Gastrocnemius medialis (tissue), 4 donors: ENCODE data around the gene SCUBE1.

ENCODE experiments used
- POLR2A ChIP-seq, 2 donors: fragments of 450-650 bp; IDR thresholded peaks; one replicate each; pipeline ENCODE4 v1.6.1; 2017; ENCODE audit warnings: antibody characterized with exemption in 2 of 2, mild to moderate bottlenecking in 2 of 2, moderate library complexity in 2 of 2
- TF ChIP-seq, protein P1 (sequence below), 5 experiments: fragments of 450-650 bp in 3 of 5; fragments of 200-600 bp in 2 of 5; sonication (generic) in 2 of 5; IDR thresholded peaks in 4 of 5; conservative IDR thresholded peaks in 1 of 5; 1 replicate in 4 of 5; 2 replicates in 1 of 5; pipeline ENCODE4 v1.5.1; 2016 to 2019; ENCODE audit warnings: antibody characterized with exemption in 5 of 5, mild to moderate bottlenecking in 3 of 5, moderate library complexity in 3 of 5

- TF ChIP-seq, protein P1, sequence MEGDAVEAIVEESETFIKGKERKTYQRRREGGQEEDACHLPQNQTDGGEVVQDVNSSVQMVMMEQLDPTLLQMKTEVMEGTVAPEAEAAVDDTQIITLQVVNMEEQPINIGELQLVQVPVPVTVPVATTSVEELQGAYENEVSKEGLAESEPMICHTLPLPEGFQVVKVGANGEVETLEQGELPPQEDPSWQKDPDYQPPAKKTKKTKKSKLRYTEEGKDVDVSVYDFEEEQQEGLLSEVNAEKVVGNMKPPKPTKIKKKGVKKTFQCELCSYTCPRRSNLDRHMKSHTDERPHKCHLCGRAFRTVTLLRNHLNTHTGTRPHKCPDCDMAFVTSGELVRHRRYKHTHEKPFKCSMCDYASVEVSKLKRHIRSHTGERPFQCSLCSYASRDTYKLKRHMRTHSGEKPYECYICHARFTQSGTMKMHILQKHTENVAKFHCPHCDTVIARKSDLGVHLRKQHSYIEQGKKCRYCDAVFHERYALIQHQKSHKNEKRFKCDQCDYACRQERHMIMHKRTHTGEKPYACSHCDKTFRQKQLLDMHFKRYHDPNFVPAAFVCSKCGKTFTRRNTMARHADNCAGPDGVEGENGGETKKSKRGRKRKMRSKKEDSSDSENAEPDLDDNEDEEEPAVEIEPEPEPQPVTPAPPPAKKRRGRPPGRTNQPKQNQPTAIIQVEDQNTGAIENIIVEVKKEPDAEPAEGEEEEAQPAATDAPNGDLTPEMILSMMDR (IDR thresholded peaks at IDR 0.05 in 4 of 5, conservative IDR thresholded peaks at IDR 0.05 in 1 of 5), result no peak
- TF ChIP-seq POLR2A (IDR thresholded peaks at IDR 0.05), result no peak
These were observed 49.3 kb upstream of the SCUBE1 start for GRCh38 chr22:43392385-43392989.
